ENCODE data around the gene CDKAL1. TPM values are rescaled to one million over a fixed set of nuclear protein-coding genes. Genes with fewer than 3 reads are reported as not detected.

The CDKAL1 gene
- total RNA-seq, 1 donor from 2014 or later, result 12.2 TPM

GRCh38 chr6:20732896-20733295 lies 198.6 kb downstream of the CDKAL1 start:
- TF ChIP-seq CTCF (conservative IDR thresholded peaks at IDR 0.05; ENCODE audit: low read depth, low read length), result no peak
- H3K4me3 ChIP-seq (ENCODE audit: low read depth, low read length), result no peak overlapping the region
- DNase-seq (ENCODE audit: low read depth), result no peak

- no peak for DNase-seq (ENCODE audit: low read depth)
- no peak for TF ChIP-seq CTCF (conservative IDR thresholded peaks at IDR 0.05; ENCODE audit: low read depth, low read length)
- H3K4me3 ChIP-seq (ENCODE audit: low read depth, low read length), result no peak overlapping the region
These were observed 203.7 kb downstream of the CDKAL1 start for GRCh38 chr6:20737912-20738311.

- DNase-seq (ENCODE audit: low read depth), result no peak
- H3K4me3 ChIP-seq (ENCODE audit: low read depth, low read length), result no peak overlapping the region
- no peak for TF ChIP-seq CTCF (conservative IDR thresholded peaks at IDR 0.05; ENCODE audit: low read depth, low read length)
These were observed 205.8 kb downstream of the CDKAL1 start for GRCh38 chr6:20740088-20740487.

GRCh38 chr6:20740727-20741126 lies 206.5 kb downstream of the CDKAL1 start:
- TF ChIP-seq CTCF (conservative IDR thresholded peaks at IDR 0.05; ENCODE audit: low read depth, low read length), result no peak
- H3K4me3 ChIP-seq (ENCODE audit: low read depth, low read length), result no peak overlapping the region
- DNase-seq (ENCODE audit: low read depth), result no peak

GRCh38 chr6:20741490-20741889 lies 207.2 kb downstream of the CDKAL1 start:
- H3K4me3 ChIP-seq (ENCODE audit: low read depth, low read length), result no peak overlapping the region
- TF ChIP-seq CTCF (conservative IDR thresholded peaks at IDR 0.05; ENCODE audit: low read depth, low read length), result no peak
- DNase-seq (ENCODE audit: low read depth), result no peak

- DNase-seq (ENCODE audit: low read depth), result no peak
- TF ChIP-seq CTCF (conservative IDR thresholded peaks at IDR 0.05; ENCODE audit: low read depth, low read length), result no peak
- no peak overlapping the region for H3K4me3 ChIP-seq (ENCODE audit: low read depth, low read length)
These were observed 210.8 kb downstream of the CDKAL1 start for GRCh38 chr6:20744911-20745557.

GRCh38 chr6:20746024-20746423 lies 211.8 kb downstream of the CDKAL1 start:
- H3K4me3 ChIP-seq (ENCODE audit: low read depth, low read length), result no peak overlapping the region
- peak; percentile 3 for DNase-seq (ENCODE audit: low read depth)
- no peak for TF ChIP-seq CTCF (conservative IDR thresholded peaks at IDR 0.05; ENCODE audit: low read depth, low read length)

Measured in epithelial cell of proximal tubule (primary cell).